Fibroblast of villous mesenchyme (primary cell): ENCODE data around the gene SLC6A1. TPM values are rescaled to one million over a fixed set of nuclear protein-coding genes. Genes with fewer than 3 reads are reported as not detected.

Source experiments
- DNase-seq: peaks from one replicate; pipeline ENCODE4 v3.0.0-alpha.2; 2010; ENCODE audit warnings: low read depth
- H3K4me3 ChIP-seq: 2 replicates; pipeline ENCODE4 v1.5.1; 2011; ENCODE audit warnings: low read depth, mild to moderate bottlenecking, low read length
- CTCF ChIP-seq: IDR thresholded peaks from 2 replicates; pipeline ENCODE4 v1.5.1; 2012; ENCODE audit warnings: low read depth, mild to moderate bottlenecking, low read length; ENCODE audit not compliant: insufficient read depth
- total RNA-seq: library from RNA; depleted of rRNA; stranded (reverse); fragments of >200 nt; gene quantifications from 2 replicates; pipeline ENCODE4 v1.2.3, GENCODE V29; 2012

Gene SLC6A1
- total RNA-seq, 1 donor = not detected

DNA sequence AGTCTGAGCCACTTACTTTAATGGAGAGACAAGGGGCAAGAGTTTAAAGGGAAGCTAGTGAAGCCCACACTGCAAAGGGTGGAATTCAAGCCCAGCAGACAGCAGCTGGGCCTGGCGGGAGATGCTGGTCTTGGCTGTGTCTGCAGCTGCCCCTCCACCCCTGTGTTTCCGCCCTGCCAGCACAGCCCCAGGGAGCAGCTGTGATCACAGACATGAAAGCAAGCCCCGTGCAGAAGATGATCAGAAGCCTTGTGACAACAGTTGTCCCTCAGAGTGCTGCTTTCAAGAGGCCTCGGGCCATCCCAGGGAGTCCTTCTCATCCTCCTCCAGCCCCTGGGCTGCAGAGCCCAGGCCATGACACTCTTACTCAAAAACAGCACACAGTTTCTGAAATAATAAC is 24.1 kb upstream of the SLC6A1 start:
- DNase-seq = no peak
- no peak overlapping the region for H3K4me3 ChIP-seq
- TF ChIP-seq CTCF = no peak

DNA sequence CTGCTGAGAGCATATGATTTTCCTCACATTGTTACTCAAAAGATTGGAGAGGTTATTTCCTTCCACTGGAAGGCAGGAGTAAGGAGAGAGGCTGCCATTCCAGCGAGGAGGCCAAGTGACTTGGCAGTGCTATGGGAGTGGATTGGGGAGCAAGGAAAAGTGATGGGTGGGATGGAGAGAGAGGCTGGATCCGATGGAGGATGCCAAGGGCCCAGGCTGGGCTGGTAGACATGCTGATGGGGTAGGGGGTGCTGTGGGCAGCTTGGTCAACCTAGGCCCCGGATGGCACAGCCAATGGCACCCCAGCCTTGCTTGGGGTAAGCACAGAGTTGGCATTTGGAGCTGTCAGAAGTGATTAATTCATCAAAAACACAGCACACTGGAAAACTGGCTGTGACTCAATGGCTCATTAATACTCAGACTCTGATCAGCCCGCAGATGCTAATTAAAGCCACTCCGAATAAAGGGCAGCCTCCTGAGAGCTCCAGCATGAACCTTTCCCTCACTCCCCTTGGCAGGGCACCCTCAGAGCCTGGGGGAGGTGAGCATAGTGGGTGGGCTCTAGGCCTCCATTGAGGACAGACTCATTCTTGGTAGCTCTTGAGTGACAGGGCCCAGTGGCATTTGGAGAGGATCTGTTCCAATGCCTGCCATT is 22.1 kb upstream of the SLC6A1 start:
- H3K4me3 ChIP-seq = no peak overlapping the region

GRCh38 chr3:10972072-10972782 is 20.3 kb upstream of the SLC6A1 start:
- TF ChIP-seq CTCF = no peak
- DNase-seq = no peak
- H3K4me3 ChIP-seq = no peak overlapping the region

More for the DNA sequence above, 22.1 kb upstream of the SLC6A1 start:
- no peak for DNase-seq
- TF ChIP-seq CTCF = no peak

DNA sequence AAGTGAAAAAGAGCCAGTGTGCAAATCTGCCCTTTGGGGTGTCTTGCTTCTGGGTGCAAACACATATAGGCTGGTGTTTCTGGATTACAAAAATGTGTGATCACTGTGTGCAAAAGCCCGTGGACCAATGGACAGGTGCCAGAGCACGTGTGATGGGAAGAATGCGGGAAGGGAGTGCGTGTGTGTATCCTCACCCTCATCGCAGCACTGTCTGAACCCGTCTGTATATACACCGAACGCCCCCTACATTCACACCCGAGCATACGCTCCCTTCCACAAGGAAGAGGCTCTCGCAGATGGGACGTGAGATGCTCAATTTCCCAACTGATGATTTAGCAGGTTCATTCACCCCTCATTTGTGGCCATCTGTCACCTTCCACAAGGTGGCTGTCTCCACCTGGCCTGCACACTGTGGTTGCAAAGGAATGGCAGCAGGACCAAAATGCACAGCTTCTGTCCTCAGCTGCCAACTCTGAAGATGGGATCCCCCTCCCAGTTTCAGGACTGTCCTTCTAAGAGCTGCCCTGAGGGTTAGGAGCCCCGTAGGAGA is 19.4 kb upstream of the SLC6A1 start:
- H3K4me3 ChIP-seq = no peak overlapping the region
- DNase-seq = no peak
- TF ChIP-seq CTCF = no peak

DNA sequence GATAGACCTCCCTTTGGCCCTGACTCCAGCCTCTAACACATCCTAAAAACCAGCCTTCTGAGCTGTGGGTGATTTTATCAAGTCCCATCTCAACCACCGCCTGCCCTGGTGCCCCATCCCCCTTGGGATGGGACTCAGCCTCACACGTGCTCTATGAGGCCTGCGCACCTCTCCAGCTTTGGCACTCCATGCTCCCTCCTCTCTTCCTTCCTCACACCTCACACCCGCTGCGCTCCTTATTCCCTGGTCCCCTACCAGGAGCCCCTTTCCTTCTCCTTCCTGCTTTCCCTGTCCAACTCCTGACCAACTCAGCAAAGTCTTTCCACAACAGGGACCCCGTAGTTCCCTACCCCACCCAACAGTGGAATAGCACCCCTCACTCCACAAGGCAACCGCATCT is 18.4 kb upstream of the SLC6A1 start:
- TF ChIP-seq CTCF = no peak
- no peak for DNase-seq
- H3K4me3 ChIP-seq = no peak overlapping the region

DNA sequence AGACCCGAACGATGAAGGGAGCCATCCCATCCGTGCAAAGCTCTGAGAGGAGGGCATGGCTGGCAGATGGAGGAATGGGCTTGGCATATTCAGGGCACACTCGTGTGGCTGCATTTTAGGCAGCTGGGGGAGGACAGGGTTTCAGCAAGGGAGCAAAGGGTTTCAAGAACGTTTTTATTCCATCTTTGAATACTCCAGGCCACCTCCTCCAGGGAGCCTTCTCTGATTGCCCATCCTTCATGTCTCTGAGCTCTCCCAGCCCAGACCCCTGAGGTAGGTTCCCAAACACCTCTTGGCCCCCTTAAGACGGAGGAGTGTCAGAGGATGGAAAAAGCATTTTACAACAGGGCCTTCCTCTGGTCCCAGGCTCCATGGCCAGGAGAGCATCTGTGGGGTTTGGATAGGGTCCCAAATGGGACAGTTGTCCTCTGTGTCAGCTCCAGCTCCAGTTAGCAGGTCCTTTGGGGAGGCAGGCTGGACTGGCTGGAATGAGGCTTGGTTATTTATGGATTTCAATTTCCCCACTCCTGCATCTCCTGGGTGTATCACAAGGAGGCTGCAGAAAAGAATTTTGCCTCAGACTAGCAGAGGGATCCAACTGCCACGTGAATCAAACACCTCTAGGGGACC is 17.7 kb upstream of the SLC6A1 start:
- no peak overlapping the region for H3K4me3 ChIP-seq
- TF ChIP-seq CTCF = no peak
- no peak for DNase-seq
